KMS-11 (cell line): ENCODE results near the gene GALNT3.

Experiments used
- H2AFZ ChIP-seq: fragments of 200-600 bp; sonication (generic); 2 replicates; pipeline ENCODE4 v1.6.1; 2016; ENCODE audit warnings: antibody characterized with exemption, mixed run types, low read depth
- H3K27ac ChIP-seq: fragments of 200-600 bp; sonication (generic); 2 replicates; pipeline ENCODE4 v1.6.1; 2016; ENCODE audit warnings: mild to moderate bottlenecking, mixed run types
- H3K27me3 ChIP-seq: fragments of 200-600 bp; sonication (generic); 2 replicates; pipeline ENCODE4 v1.6.1; 2017; ENCODE audit warnings: mild to moderate bottlenecking, low read depth, mixed run types, moderate library complexity; ENCODE audit not compliant: insufficient read depth
- H3K36me3 ChIP-seq: fragments of 200-600 bp; sonication (generic); 2 replicates; pipeline ENCODE4 v1.6.1; 2017; ENCODE audit warnings: mild to moderate bottlenecking, mixed run types; ENCODE audit not compliant: insufficient read depth
- H3K4me1 ChIP-seq: fragments of 200-600 bp; sonication (generic); 2 replicates; pipeline ENCODE4 v1.6.1; 2016; ENCODE audit warnings: mild to moderate bottlenecking, low read depth, mixed run types; ENCODE audit not compliant: poor library complexity, severe bottlenecking
- H3K4me2 ChIP-seq: fragments of 200-600 bp; sonication (generic); 2 replicates; pipeline ENCODE4 v1.7.0; 2016; ENCODE audit warnings: mild to moderate bottlenecking, mixed run types
- H3K4me3 ChIP-seq: fragments of 200-600 bp; sonication (generic); IDR thresholded peaks from 2 replicates; pipeline ENCODE4 v1.6.1; 2017; ENCODE audit warnings: low read depth, low read length, mixed read lengths; ENCODE audit not compliant: insufficient read depth
- H3K79me2 ChIP-seq: fragments of 200-600 bp; sonication (generic); 2 replicates; pipeline ENCODE4 v1.6.1; 2016; ENCODE audit warnings: low read depth, mixed run types; ENCODE audit not compliant: insufficient read depth
- H3K9ac ChIP-seq: fragments of 200-600 bp; sonication (generic); 2 replicates; pipeline ENCODE4 v1.6.1; 2016; ENCODE audit warnings: mild to moderate bottlenecking, mixed run types
- H4K20me1 ChIP-seq: fragments of 200-600 bp; sonication (generic); 2 replicates; pipeline ENCODE4 v1.6.1; 2016; ENCODE audit warnings: mild to moderate bottlenecking, mixed run types; ENCODE audit not compliant: insufficient read depth
- TF ChIP-seq, protein P1 (sequence below): fragments of 200-600 bp; sonication (generic); conservative IDR thresholded peaks from 2 replicates; pipeline ENCODE4 v1.6.1; 2017; ENCODE audit warnings: low read depth, mild to moderate bottlenecking, antibody characterized with exemption, low read length, moderate library complexity, mixed read lengths

GALNT3 gene

DNA sequence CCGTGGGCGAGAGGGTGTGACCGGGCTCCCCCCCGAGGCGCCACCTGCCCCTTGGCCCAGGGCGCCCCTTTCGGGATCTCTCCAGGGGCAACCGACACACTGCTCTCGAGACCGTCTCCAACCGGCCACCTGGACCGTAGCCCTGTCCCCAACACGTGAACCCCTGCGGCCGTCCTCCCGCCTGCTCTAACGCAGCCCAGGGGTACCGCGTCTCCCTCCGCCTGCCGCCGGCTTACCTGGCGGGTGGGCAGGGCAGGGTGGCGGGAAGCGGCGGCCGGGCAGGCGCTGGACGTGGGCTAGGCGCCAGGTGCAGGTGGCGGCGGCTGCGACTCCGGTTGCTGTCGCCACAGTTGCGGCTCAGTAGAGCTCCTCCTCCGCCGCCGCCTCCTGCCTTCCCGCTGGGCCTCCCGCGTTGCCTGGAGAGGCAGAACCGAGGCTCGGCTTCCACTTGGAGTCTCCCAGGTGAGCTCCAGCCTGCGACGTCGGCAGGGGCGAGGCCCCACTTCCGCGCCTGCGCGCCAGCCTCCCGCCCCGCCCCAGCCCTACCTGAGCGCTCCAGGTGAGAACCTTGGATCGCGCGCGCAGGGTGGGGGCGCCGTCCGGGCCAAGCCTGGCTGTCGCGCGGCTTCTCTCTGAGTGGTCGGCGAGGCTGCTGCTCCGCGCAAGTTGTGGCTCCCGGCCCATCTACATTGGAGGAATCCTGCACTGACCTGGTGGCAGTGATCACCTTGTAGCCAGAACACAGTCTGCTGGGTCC, at the start of gene GALNT3:
GALNT3 (minus strand) TSS at position 469 of the 757 bp plus-strand sequence. CDS start 23,547 bp downstream, outside the sequence.
- Histone ChIP-seq H3K36me3 (no peaks in the 10 kb centered on the region), H3K4me3 (peak within 1 kb of the TSS; percentile 72), H3K27ac (peak within 1 kb of the TSS; percentile 20; the same call in 1 of the 2 replicates), H3K79me2 (no peaks in the 10 kb centered on the region), H3K9ac (peak within 1 kb of the TSS; percentile 44; the same call in 1 of the 2 replicates), H3K4me2 (peak within 1 kb of the TSS; percentile 89), H4K20me1 (no peaks in the 10 kb centered on the region), H3K27me3 (no peaks in the 10 kb centered on the region), H3K4me1 (peaks cover 8% of the 10 kb centered on the region), H2AFZ (peak within 1 kb of the TSS; percentile 96)
- TF ChIP-seq, protein P1, sequence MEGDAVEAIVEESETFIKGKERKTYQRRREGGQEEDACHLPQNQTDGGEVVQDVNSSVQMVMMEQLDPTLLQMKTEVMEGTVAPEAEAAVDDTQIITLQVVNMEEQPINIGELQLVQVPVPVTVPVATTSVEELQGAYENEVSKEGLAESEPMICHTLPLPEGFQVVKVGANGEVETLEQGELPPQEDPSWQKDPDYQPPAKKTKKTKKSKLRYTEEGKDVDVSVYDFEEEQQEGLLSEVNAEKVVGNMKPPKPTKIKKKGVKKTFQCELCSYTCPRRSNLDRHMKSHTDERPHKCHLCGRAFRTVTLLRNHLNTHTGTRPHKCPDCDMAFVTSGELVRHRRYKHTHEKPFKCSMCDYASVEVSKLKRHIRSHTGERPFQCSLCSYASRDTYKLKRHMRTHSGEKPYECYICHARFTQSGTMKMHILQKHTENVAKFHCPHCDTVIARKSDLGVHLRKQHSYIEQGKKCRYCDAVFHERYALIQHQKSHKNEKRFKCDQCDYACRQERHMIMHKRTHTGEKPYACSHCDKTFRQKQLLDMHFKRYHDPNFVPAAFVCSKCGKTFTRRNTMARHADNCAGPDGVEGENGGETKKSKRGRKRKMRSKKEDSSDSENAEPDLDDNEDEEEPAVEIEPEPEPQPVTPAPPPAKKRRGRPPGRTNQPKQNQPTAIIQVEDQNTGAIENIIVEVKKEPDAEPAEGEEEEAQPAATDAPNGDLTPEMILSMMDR = no peak

DNA sequence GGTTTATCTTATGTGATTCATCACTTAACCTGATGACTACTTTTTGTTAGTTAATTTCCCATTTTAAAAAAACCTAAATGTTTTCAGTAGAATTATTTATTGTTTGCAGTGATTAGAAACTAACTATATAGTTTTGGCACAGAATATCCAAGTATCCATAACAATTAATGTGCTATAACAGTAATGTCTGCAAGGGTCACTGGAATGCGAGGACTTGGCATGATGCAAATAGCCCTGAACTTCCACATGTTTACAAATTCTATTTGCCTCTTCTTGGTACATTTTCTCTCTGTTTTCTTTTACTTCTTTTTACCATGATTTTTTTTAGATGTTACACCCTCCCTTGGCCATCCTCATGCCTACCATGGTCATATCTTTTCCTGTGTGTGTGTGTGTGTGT, 49.3 kb upstream of the GALNT3 start:
- no peaks in the 10 kb centered on the region for H3K4me1 ChIP-seq
- no peak overlapping the region for H2AFZ ChIP-seq
- no peak overlapping the region for H3K4me2 ChIP-seq
- H3K27ac ChIP-seq = no peak overlapping the region
- no peaks in the 10 kb centered on the region for H3K79me2 ChIP-seq
- H3K4me3 ChIP-seq = no peak overlapping the region
- H3K36me3 ChIP-seq = no peaks in the 10 kb centered on the region
- no peak overlapping the region for H3K9ac ChIP-seq
- no peaks in the 10 kb centered on the region for H3K27me3 ChIP-seq
- TF ChIP-seq, protein P1 = no peak
- no peaks in the 10 kb centered on the region for H4K20me1 ChIP-seq

DNA sequence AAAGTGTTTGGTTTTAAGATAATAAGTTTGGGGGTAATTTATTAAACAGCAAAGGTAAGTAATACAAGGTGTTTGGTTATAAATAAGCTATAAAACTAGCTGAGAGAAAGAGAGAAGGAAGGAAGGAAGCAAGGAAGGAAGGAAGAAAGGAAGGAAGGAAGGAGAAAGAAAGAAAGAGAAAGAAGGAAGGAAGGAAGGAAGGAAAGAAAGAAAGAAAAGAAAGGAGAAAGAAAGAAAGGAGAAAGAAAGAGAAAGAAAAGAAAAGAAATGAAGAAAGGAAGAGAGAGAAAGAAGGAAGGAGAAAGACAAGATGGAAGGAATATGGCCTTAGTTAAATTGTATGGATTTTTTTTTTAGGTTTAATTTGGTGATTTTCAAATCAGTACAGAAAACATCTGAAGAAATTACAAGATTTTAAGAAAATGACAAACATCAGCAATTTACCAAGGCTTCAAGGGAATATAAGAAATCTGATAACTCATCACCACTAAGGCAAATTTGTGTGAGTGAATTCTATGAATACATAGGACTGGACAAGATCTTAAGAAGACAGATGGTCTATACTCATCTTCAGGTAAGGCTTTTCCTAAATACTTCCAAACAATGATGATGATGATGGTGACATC, 46.4 kb upstream of the GALNT3 start:
- H3K4me2 ChIP-seq = no peak overlapping the region
- no peaks in the 10 kb centered on the region for H3K79me2 ChIP-seq
- TF ChIP-seq, protein P1 = no peak
- H2AFZ ChIP-seq = no peak overlapping the region
- no peaks in the 10 kb centered on the region for H3K27me3 ChIP-seq
- no peaks in the 10 kb centered on the region for H3K36me3 ChIP-seq
- H3K4me3 ChIP-seq = no peak overlapping the region
- no peak overlapping the region for H3K9ac ChIP-seq
- no peak overlapping the region for H3K27ac ChIP-seq
- no peaks in the 10 kb centered on the region for H3K4me1 ChIP-seq
- no peaks in the 10 kb centered on the region for H4K20me1 ChIP-seq

DNA sequence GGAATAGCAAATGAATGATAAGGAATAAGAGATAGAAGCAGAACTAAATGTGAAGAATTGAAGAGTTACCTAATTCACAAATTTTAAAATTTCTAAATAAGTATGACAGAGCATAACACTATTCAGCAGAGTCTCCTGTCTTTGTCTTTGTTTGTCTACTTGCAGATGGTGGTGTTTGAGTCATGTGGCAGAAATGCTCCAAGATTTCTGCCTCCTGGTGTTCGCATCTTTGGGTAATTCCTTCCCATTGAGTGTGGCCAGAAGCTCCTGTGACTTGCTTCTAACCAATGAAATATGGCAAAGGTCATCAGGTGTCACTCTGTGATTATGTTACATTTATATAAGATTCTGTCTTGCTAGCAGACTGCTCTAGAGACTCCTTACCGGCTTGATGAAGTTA, 45.6 kb upstream of the GALNT3 start:
- H3K4me3 ChIP-seq = no peak overlapping the region
- H3K4me1 ChIP-seq = no peaks in the 10 kb centered on the region
- no peak overlapping the region for H2AFZ ChIP-seq
- H3K27ac ChIP-seq = no peak overlapping the region
- no peak overlapping the region for H3K9ac ChIP-seq
- H3K4me2 ChIP-seq = no peak overlapping the region
- H4K20me1 ChIP-seq = no peaks in the 10 kb centered on the region
- TF ChIP-seq, protein P1 = no peak
- H3K27me3 ChIP-seq = no peaks in the 10 kb centered on the region
- H3K79me2 ChIP-seq = no peaks in the 10 kb centered on the region
- no peaks in the 10 kb centered on the region for H3K36me3 ChIP-seq
